ENCODE data around the gene RIMS3.
A peak's percentile ranks its signal among the peaks of the same experiment; 100 is the strongest.
"Not testable (repeated sequence)": the region's sequence is repeated elsewhere in the genome, so short reads cannot be mapped to it uniquely, and the experiment has no call there.

Gene RIMS3

DNA sequence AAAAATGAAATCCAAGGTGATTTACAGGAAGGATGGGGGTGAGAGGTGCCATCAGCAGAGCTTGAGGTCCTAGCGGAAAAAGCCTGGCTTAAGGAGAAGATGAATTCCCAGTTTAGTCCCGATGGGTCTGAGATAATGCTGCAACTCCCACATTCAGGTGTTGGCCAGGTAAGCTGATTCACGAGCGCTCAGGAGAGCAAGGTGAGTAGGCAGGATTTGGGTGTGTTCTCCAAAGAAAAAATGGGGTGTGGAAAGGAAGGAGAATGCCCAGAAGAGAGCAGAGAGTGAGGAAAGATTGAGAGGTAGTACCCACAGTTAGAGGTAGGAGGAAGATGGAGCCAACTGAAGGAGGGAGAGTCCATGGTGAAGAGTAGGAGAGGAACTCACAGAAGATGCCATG, 12.5 kb downstream of the RIMS3 start:
- DNase-seq = no peak

DNA sequence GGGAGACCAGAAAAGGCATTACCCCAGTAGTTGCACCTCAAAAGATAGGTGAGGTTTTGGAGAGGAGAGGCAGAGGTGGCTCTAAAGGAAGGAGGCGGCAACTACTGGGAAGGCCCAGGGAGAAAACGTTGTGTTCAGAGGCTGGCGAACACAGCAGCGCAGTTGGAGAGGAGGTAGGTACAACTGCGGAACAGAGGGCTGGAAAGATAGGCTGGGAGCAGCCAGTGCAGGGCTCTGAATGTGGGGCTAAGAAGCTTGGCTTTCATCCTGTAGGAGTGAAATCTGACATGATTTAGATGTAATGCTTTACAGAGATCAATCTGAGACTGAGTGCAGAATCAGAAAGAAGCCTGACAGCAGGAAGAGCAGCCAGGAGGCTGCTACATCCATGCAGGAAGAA, 13.0 kb downstream of the RIMS3 start:
- DNase-seq = no peak

DNA sequence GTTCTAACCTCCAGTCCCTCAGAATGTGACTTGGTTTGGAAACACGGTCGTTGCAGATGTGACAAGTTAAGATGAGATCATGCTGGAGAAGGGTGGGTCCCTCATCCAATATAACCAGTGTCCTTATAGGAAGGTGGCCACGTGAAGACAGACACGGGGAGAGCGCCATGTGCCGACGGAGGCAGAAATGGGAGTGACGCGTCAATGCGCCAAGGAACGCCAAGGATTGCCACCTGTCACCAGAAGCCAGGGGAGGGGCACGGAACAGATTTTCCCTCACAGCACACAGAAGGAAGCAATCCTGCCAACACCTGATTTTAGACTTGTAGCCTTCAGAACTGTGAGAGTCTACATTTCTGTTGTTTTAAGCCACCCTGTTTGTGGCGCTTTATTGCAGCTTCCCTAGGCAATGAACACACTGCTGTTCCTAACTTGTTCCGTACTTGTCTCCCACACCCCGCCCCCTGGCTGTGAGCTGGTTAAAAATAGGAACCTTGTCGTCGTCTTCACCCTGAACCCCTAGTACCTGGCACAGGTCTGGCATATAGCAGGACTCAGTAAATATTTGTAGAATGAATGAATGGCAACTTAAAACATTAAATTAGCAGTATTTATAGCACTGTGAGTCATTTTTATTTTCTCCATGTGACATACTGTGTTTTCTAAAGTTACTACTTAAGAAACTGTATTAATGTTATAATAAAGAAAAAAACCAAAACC, 14.2 kb downstream of the RIMS3 start:
- DNase-seq = no peak

DNA sequence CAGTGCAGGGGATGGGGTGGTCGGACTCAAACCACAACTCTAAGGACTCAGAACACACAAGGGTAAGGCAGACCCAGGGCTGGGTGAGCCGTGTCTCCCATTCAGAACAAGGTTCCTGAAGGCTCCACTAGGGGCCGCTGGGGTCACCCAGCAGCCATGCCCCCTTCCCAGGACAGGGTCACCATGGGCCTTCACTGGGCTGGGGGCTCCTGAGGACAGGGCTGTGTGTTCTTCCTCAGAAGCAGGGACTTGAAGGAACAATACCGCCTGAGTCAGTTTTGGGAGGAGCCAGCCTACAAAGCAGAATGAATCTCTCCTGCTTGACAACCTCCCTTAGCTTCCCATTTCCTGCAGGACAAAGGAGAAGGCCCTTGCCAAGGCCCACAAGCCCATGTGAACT, 15.4 kb downstream of the RIMS3 start:
- no peak for DNase-seq

DNA sequence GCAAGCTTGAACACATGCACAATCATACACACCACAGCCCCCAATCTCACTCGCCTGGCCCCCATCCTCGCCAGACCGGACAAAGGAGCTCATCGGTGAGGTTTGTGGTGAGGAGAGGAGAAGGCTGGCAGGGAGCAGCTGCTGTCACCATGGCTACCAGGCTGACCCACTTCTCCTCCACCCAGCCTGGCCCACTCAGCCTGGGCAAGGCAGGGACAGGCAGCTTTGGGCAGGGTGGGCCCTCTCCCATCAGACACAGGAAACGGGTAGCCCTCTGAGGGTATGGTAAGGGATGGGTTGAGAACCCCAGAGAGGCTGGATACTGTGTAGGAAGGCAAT, 15.9 kb downstream of the RIMS3 start:
- DNase-seq = no peak

DNA sequence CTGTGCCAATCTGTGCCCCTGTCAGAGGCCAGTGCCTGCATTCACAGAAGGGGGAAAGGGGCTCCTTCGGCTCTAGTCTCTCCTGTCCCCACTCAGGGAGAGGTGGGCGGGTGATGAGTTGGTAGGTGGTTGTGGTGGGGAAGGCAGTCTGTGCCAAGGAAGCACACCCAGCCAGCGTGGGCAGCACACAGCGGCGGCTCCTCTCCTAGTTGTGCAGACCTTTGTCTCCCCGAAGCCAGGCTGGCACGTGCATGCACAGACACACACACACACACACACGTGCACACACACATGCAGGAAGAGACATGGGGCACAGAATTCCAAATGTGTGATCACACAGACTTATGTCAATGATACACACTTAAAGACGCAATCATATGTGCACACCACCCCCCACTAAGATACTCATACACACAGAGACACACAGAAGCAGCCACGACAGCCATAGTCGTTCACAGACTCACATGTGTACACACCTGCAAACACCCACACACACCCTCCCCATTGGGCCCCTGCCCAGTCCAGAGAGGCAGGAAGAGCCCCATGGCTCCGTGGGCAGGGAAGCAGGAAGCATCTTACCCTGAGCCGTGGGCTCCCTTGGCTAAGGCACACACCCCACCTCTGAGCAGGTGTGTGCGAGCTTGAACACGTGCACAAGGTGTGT, 16.4 kb downstream of the RIMS3 start:
- no peak for DNase-seq

DNA sequence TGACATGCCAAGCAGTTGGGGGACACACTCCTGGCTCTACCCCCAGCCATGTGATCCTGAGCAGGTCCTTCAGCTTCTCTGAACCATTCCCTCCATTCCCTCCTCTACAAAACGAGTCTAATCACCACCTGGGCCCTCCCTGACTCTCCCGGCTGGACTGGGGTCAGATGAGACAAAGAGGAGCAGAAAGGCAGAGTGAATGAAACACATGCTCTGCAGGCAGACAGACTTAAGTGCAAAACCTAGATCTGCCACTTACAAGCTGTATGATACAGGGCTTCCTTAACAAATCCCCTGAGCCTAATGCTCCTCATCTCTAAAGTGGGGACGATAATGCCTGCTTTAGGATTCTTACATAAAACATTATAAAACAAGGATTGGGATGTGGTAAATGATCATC, 17.3 kb downstream of the RIMS3 start:
- DNase-seq = no peak

DNA sequence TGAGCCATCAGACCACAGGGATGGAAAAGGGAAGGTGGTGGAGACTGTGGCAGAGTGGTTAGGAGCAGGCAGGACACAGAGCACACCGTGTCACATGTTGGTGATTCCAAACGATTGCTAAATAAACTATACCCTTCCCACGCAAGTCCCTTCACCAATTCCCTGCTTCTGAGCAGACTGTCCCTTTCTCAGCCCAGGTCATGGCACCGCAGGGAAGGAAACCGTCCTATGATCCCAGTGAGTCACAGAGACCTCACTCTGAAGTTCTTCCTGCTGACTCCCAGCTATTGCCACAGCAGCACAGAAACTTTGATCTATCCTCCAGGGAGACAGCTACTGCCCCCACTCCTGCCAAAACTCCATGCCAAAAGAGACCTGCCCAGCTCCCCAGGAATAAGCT, 19.2 kb downstream of the RIMS3 start:
- no peak for DNase-seq

DNA sequence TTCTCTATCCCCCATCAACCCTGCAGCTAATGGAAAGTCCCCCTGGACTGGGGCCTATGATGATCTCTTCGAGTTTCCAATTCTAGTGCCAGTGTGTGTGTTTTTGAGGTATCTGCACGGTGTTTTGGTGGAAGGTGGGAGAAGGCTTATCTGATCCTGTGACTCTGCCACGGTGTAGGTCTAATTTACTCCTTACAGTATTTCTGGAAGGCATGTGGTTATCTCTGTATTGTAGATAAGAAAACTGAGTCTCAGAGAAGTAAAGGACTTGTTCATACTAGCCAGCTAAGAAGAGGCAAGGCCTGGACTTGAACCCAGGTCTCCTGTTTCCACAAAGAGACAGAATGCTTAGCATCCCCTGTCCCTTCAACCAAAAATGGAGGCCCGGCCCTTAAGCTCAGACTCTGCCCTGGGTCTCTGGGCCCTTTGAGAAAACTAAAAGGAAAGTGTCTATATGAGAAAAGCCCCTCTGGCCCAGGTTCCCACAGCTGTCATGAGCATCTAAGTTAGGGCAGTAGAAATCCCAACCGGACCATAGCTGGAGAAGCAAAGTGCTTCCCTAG, 20.3 kb downstream of the RIMS3 start:
- no peak for DNase-seq

DNA sequence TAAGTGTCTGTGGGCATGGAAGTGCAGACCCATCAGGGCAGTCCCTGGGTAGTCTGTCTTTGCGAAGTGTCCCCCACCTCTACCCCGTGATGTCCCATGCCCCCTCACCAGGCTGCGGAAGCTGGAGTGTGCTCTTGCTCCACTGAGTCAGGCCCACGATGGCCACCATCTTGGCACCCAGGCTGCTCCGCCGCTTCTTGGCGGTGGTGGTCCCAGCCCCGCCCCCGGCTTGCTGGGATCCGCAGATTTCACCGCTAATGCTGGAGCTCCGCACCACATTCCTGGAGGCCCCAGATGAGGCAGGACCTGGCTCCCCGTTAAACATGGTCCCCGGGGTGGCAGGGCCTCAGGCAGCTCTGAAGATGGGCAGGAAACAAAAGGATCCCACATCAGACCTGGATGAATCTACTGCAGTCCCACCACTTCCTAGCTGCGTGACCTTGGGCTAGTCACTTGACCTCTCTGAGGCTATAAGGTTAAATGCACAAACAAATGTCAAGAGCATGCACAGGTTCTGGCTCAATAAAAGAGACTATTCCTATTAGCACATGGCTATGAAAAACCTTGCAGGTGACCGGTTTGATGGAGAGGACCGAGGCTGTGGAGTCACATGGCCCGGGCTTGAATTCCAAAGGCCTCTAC, 23.8 kb downstream of the RIMS3 start:
- DNase-seq = no peak

DNA sequence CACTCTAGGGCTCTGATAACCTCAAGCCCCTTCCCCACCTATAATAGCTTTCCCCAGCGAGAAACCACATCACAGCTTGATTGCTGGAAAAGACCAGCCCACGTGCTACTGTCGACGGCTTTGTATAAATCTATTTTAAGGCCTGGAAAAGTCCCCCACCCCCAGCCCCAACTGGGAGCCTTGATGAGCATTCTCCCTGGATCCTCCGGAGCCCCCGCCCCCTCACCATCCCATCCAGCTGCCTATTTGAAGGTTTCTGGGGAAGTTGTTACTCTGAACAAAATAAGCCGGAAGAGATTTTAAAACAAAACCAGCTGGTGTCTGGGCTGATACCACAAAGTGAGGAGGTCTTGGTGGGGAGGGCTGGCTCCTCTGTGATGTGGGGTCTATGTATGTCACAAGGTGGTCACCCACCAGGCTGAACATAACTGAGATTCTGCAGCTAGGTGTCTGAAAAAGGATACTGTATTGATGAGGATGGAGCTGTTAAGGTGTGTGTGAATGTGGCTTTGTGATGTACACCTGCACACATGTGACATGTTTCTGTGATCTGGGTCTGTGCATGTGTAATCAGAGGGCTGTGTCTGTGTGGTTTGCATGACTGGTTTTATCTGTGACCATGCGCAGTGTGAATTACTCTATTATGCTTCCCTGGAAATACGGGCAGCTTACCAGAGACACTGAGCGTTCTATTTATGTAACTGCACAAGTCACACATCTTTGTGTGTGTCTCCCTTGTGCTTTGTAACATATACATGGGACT, 25.0 kb downstream of the RIMS3 start:
- no peak for DNase-seq

DNA sequence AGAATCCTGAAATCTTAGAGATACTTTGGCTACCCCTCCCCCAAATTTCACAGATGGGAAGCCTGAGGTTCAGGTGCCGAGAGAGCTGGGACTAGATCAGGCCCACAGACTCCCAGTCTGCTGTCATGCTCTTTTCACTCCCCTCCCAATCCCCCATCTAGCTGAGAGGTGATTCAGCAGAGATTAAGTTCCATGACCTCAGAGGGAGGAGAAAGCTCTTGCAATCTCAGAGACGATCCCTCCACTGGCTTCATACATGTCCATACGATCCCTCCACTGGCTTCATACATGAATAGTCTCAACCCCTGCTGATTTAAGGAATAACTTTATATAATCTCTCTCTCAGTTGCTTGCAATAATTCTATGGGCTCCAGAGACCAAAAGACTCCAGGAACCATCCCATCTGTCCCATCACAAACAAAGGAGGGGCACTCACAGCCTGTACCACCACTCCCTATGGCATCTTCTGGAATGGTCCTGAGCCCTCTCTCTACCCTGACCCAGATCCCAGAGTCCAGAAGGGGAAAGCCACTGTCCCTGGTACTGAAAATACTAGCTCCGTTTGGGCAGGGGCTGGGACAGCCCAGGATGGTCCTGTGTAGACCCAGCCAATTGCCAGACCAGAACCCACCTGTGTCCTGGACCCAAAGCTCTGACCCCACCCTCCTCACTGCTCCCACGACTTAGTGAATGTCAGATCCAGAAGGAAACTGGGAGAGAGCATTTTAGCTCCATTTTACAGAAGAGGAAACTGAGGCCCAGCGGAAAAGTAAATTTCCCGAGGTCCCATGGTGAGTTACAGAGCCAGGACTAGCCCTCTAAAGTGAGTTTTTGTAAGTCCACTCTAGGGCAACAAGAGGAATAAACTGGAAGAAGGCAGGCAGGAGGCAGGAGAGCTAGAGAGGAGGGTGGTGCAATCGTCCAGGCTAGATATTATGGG, 27.1 kb downstream of the RIMS3 start:
- no peak for DNase-seq

DNA sequence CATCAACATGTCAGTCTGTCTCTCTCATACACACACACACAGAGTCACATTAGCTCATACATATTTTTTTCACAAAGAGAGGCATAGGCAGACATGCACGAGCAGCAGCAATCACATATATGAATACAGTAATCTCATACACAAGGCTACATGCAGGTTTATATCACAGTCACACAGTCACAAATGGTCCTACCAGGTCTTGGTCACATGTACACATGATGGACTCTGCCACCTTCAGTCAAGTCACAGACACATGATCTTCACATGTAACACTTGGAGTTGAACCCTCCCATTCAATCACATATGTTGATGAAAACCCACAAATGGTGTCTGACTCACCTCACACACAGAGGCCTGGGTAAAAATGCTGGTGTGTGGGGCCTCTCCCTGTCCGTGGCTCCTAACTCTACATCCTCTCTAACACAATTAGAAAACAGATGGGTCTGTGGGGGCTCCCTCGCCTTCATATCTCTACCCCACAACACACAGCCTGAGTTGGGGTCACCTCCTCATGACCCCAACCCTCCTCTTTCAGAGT, 27.9 kb downstream of the RIMS3 start:
- DNase-seq = no peak

DNA sequence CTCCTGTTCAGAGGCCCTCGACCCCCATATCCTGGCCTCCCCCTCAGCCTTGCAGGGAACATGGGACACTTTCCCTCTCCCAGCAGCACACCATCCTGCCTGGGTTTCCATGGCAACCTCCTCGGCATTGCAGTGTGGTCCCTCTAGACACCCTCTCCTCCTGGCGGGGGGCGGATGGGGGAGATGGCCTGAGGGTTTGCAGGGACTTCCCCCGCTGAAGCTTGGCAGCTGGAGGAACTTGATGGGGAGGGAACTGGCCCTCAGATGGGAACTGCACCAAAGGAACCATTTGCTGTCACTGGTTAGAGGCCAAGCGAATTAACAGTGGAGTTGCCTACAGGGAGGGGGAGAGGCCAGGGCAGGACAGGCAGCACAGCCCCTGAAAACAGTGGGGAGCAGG, 28.7 kb downstream of the RIMS3 start:
- peak in 1 of 2 experiments; percentile 15 for DNase-seq

DNA sequence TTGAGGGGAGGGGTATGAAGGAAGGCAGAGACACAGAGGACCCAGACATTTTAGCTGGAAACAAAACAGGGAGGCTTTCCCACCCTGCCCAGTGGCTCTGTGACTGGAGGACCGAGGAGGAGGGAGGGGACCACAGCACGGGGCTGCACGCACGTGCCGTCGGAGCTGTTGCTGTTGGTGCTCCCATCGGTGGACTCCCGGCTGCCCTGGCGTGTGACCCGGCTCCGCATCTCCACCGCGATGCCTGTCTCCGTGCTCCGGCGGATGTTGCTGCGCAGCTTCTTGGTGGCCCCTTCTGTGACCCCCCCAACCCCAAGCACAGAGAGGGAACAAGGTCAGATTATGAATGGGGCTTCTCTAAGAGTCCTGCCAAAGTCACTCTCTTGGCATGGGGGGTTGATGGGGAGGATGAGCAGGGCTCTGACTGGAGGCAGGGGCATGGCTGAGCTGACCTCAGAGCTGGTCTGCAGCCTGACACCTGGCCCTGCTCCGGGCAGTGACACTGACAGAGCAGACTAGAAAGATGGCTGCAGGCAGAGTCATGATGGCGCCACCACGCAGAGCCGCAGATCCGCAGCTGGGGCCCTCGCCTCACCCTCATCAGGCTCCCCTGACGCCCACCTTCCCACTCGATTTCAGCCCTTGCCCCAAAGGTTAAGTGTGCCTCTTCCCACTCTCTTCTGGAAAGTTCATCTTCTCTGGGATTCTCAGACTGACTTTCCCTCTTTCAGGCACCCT, 29.6 kb downstream of the RIMS3 start:
- no peak for DNase-seq

DNA sequence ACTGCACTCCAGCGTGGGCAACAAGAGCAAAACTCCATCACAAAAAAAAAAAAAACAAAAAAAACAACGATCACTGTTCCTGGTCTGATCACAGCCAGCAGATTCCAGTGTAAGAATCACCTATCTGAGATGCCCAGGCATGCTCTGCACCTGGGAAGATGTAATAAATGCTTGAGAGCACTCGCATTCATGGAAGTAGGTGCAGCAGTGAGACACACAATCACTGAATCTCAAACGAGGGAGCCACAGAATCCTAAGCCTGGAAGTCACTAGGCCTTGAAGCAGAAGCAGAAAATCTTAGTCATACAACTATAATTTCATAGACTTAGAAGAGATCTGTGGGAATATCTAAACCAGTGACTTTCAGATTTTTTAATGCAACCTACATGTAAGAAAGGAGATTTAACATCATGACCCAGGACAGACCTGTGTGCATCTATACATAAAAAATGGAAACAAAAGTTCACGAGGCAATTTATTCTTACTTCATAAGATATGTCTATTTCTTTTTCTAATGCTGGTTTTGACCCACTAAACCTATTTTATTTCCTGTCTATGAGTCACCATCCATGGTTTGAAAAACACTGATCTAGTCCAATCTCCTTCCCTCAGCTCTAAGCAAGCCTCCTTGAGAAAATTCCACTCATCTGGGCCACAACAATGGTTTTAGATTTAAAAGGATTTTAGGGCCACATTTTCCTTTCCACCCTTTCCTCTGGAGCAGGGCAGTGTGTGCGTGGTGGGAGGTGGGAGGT, 30.4 kb downstream of the RIMS3 start:
- no peak for DNase-seq

DNA sequence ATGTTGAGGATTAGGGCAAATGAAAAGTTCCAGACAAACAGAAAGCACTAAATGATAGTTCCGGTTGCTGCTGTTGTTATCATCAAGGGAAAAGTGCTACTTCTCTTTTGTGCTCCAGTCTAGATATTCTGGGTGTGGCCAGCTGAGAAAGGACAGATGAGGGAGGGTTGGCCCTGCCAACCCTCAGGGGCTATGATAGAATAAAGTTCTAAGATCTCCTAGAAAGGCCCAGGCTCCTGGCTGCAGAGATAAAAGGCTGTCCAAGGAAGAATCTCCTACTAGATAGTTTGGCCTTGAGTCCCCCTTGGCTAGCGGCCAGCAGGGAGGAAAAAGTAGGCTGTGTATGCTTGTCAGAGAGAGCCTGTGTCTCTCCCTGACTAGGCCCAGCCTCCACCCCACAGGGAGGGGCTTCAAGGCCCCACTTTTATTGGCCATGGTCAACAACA, 31.5 kb downstream of the RIMS3 start:
- DNase-seq = peak in 1 of 2 experiments; percentile 48

DNA sequence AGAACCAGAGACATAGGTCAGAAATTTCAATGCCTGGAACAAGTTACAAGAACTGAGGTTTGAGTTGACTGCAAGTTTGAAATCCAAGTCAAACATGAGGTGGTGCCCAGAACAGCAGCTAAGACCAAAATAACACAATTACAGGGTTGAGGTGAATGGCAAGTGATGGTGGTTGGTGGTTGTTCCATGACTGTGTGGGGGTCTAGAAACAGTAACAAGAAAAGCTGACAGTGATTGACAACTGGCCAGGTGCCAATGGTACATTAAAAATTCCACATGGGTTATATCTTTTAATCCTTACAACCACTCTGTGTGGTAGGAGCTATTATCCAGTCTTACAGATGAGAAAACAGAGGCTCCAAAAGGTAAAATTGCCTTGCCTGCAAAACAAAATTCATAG, 32.0 kb downstream of the RIMS3 start:
- no peak for DNase-seq

DNA sequence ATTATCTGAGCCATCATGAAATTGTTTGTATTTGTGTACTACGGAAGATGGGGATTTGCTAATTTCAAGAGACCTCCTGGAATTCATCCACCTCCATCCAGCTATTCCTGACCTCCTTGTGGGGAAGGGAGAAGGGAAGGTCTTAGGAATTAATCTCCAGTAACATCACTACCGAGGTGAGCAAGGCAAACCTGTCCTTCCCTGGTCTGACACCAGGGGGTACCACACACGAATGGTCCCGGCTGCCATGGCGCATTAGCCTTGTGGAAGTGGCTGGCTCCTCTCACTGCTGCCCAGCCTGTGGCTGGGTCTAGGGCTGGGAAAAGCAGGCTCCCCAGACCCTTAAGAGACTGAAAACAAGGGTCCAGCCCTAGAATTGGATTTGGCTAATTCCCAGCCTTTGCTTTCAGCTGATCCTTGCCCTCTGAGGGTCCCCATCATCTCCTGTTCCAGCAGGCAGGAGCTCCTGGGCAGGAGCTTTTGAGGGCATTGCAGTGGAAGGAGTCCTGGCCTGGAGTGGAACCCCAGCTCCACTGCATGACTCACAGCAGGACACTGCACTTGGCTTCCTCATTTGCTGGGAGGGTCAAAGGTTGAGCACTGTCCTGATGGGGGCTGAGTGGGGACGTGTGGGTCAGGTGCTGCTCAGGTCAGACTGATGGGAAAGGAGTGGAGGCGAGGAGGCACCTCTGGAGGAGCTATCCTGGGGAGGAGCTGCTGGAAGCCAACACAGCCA, 34.8 kb downstream of the RIMS3 start:
- peak in 1 of 2 experiments; percentile 22 for DNase-seq

DNA sequence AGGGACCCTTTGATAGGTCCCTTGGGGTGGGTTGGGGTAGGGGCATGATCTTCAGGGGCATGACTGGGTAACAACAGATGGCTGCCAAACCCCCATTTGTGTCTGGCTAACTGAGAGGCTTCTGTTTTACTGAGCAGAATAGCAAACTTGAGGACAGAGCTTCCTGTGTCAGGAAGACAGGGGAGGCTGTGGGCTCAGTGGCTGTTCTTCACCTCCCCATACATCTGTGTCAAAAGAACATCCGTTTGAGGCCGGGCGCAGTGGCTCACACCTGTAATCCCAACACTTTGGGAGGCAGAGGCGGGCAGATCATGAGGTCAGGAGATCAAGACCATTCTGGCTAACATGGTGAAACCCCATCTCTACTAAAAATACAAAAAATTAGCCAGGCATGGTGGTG, 35.9 kb downstream of the RIMS3 start:
- not testable (repeated sequence) for DNase-seq
